Caco-2 (cell line): ENCODE results near the gene JAG2. TPM values are rescaled to one million over a fixed set of nuclear protein-coding genes. Genes with fewer than 3 reads are reported as not detected.

ENCODE experiments used
- BruUV-seq: library from RNA; stranded (reverse); fragments of 400-500 nt; replicated peaks from 2 replicates; lab custom pipeline; 2021; lab: Mats Ljungman, UMichigan
- CTCF ChIA-PET: fragments of 300-600 bp; sonication (Branson Sonifier 250); formaldehyde crosslinking; loops from one replicate; lab custom pipeline; 2022; ENCODE audit warnings: antibody characterized with exemption; lab: Charles Lee
- POLR2A ChIA-PET: fragments of 300-600 bp; sonication (Branson Sonifier 250); formaldehyde crosslinking; loops from one replicate; lab custom pipeline; 2022; ENCODE audit warnings: antibody characterized with exemption; lab: Charles Lee
- DNase-seq, 2 experiments: peaks; one replicate each; pipeline versions ENCODE4 v3.0.0 to v3.0.0-alpha.2; 2020 to 2022
- H3K27me3 ChIP-seq: replicated peaks from 2 replicates; pipeline ENCODE4 v1.6.0; 2011; ENCODE audit warnings: low read length; ENCODE audit not compliant: control insufficient read depth, insufficient read depth
- H3K36me3 ChIP-seq: 2 replicates; pipeline ENCODE4 v1.5.1; 2011; ENCODE audit warnings: low read length; ENCODE audit not compliant: control insufficient read depth, insufficient read depth
- H3K4me1 ChIP-seq: fragments of 250-450 bp; sonication (Bioruptor Pico); 2 replicates; pipeline ENCODE4 v1.5.1; 2020; ENCODE audit warnings: mild to moderate bottlenecking
- H3K4me3 ChIP-seq: 2 replicates; pipeline ENCODE4 v1.5.1; 2011; ENCODE audit warnings: low read depth, mild to moderate bottlenecking, control low read depth, low read length
- H3K9me3 ChIP-seq: fragments of 250-450 bp; sonication (Bioruptor Pico); 2 replicates; pipeline ENCODE4 v1.5.1; 2020; ENCODE audit warnings: mild to moderate bottlenecking, moderate library complexity
- H3K27ac Mint-ChIP-seq: one replicate; pipeline ENCODE4 v1.8.0; 2022; ENCODE audit warnings: mixed read lengths; ENCODE audit not compliant: unreplicated experiment
- H3K27me3 Mint-ChIP-seq: one replicate; pipeline ENCODE4 v1.8.0; 2022; ENCODE audit warnings: mixed read lengths; ENCODE audit not compliant: insufficient read depth, unreplicated experiment
- H3K36me3 Mint-ChIP-seq: one replicate; pipeline ENCODE4 v1.8.0; 2022; ENCODE audit warnings: mild to moderate bottlenecking, mixed read lengths; ENCODE audit not compliant: insufficient read depth, unreplicated experiment
- H3K4me1 Mint-ChIP-seq: one replicate; pipeline ENCODE4 v1.8.0; 2022; ENCODE audit warnings: low read depth, mixed read lengths; ENCODE audit not compliant: unreplicated experiment
- H3K4me3 Mint-ChIP-seq: one replicate; pipeline ENCODE4 v1.8.0; 2022; ENCODE audit warnings: mild to moderate bottlenecking, moderate library complexity, mixed read lengths; ENCODE audit not compliant: unreplicated experiment
- H3K9me3 Mint-ChIP-seq: one replicate; pipeline ENCODE4 v1.8.0; 2022; ENCODE audit warnings: mixed read lengths; ENCODE audit not compliant: unreplicated experiment
- intact Hi-C: fragments of 100-400 bp; cut with micrococcal nuclease; formaldehyde crosslinking; loops from one replicate; pipeline ENCODE4 v1.10.0; 2022; ENCODE audit not compliant: unreplicated experiment
- total RNA-seq: library from RNA; stranded (reverse); gene quantifications from 2 replicates; pipeline ENCODE4 v1.2.3, GENCODE V29; 2022
- TF ChIP-seq, protein P1 (sequence below), 2 experiments: fragments of 200-600 bp in 1 of 2; IDR thresholded peaks; 1 replicate in 1 of 2; 2 replicates in 1 of 2; pipeline versions ENCODE4 v1.5.1 to v1.8.0; 2011 to 2022; ENCODE audit warnings: antibody characterized with exemption in 1 of 2, control low read depth in 1 of 2, inconsistent platforms in 1 of 2, low read depth in 1 of 2, low read length in 1 of 2, mild to moderate bottlenecking in 1 of 2, moderate library complexity in 1 of 2; ENCODE audit not compliant: insufficient read depth in 1 of 2, severe bottlenecking in 1 of 2, unreplicated experiment in 1 of 2

JAG2 gene
- total RNA-seq, 1 experiment from 2014 or later, result 43.0 TPM

DNA sequence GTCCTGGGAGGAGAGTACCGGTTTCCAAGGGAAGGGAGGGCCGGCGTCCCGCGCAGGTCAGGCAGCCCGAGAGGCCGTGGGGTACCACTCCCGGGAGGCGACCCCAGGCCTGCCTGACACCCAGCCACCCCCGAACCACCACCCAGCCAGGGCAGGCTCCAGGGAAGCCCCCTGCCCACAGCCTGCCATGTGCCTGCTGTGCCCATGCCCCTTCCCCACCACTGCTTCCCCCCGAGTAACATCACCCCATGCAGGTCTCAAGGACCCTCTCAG is 10.2 kb upstream of the JAG2 start:
- intact Hi-C loops, result no loop called here
- Histone ChIP-seq H3K4me3 (no peak overlapping the region; the same call in 1 of the 2 replicates), H3K9me3 (no peaks in the 10 kb centered on the region), H3K4me1 (peaks cover 9% of the 10 kb centered on the region; the same call in 1 of the 2 replicates), H3K36me3 (no peaks in the 10 kb centered on the region; the same call in 1 of the 2 replicates), H3K27me3 (no peaks in the 10 kb centered on the region)
- no TSS peak for BruUV-seq
- H3K9me3 Mint-ChIP-seq, result no peaks in the 10 kb centered on the region
- H3K27ac Mint-ChIP-seq, result no peak overlapping the region
- TF ChIP-seq, protein P1, sequence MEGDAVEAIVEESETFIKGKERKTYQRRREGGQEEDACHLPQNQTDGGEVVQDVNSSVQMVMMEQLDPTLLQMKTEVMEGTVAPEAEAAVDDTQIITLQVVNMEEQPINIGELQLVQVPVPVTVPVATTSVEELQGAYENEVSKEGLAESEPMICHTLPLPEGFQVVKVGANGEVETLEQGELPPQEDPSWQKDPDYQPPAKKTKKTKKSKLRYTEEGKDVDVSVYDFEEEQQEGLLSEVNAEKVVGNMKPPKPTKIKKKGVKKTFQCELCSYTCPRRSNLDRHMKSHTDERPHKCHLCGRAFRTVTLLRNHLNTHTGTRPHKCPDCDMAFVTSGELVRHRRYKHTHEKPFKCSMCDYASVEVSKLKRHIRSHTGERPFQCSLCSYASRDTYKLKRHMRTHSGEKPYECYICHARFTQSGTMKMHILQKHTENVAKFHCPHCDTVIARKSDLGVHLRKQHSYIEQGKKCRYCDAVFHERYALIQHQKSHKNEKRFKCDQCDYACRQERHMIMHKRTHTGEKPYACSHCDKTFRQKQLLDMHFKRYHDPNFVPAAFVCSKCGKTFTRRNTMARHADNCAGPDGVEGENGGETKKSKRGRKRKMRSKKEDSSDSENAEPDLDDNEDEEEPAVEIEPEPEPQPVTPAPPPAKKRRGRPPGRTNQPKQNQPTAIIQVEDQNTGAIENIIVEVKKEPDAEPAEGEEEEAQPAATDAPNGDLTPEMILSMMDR (IDR thresholded peaks at IDR 0.05; ENCODE audit: insufficient read depth in 1 of 2, low read depth in 1 of 2, low read length in 1 of 2, severe bottlenecking in 1 of 2, unreplicated experiment in 1 of 2), result no peak
- no peaks in the 10 kb centered on the region for H3K36me3 Mint-ChIP-seq
- POLR2A ChIA-PET, result no interaction called here
- no peak for DNase-seq
- H3K4me3 Mint-ChIP-seq, result peak overlapping the region; percentile 29
- peaks cover 3% of the 10 kb centered on the region for H3K27me3 Mint-ChIP-seq
- no peaks in the 10 kb centered on the region for H3K4me1 Mint-ChIP-seq
- CTCF ChIA-PET, result no interaction called here

DNA sequence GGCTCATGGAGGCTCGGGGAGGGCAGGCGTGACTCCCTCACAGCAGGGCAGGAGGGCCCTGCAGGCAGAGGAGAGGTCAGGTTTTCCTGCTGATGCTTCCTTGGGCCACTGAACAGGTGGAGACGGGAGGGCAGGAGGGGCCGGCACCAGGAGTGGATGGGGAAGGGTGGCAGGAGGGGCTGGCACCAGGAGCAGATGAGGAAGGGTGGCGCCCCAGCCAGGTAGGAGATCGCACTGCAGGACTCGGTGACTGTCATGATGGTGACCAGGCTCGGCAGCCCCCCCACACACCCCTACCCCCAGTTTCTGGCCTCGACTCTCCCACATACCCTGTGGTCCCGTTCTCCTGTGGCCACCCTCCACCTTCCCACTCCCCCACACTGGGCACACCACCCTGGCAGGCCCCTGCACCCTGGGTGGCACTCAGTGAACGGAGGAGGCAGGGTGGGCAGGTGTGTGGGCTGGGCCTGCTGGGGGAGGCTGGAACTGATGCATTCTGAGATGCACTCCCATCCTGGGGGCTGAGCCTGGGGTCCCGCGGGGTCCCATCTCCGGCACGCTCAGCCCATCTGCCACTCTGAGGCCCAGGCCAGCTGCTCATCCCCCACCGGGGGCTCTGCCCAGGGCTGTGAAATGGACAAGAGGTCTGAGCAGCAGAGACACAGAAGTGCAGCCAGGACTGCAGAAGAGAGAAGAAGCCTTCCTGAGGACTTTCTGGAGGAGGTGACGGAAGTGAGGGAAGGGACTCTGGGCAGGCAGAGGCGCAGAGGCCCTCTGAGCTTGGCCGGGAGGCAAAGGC is 9.7 kb upstream of the JAG2 start:
- H3K27me3 Mint-ChIP-seq, result no peaks in the 10 kb centered on the region
- peak overlapping the region; percentile 29 for H3K4me3 Mint-ChIP-seq
- no peaks in the 10 kb centered on the region for H3K27me3 ChIP-seq
- TF ChIP-seq, protein P1 (IDR thresholded peaks at IDR 0.05; ENCODE audit: insufficient read depth in 1 of 2, low read depth in 1 of 2, low read length in 1 of 2, severe bottlenecking in 1 of 2, unreplicated experiment in 1 of 2), result no peak
- BruUV-seq, result no TSS peak
- no peaks in the 10 kb centered on the region for H3K4me1 Mint-ChIP-seq
- ChIA-PET CTCF (no interaction called here), POLR2A (no interaction called here)
- H3K9me3 Mint-ChIP-seq, result no peaks in the 10 kb centered on the region
- no peaks in the 10 kb centered on the region; the same call in 1 of the 2 replicates for H3K36me3 ChIP-seq
- H3K36me3 Mint-ChIP-seq, result no peaks in the 10 kb centered on the region
- no peaks in the 10 kb centered on the region for H3K9me3 ChIP-seq
- H3K4me1 ChIP-seq, result peaks cover 9% of the 10 kb centered on the region; the same call in 1 of the 2 replicates
- no peak for DNase-seq
- no peak overlapping the region; the same call in 1 of the 2 replicates for H3K4me3 ChIP-seq
- no peak overlapping the region for H3K27ac Mint-ChIP-seq
- intact Hi-C loops, result no loop called here

DNA sequence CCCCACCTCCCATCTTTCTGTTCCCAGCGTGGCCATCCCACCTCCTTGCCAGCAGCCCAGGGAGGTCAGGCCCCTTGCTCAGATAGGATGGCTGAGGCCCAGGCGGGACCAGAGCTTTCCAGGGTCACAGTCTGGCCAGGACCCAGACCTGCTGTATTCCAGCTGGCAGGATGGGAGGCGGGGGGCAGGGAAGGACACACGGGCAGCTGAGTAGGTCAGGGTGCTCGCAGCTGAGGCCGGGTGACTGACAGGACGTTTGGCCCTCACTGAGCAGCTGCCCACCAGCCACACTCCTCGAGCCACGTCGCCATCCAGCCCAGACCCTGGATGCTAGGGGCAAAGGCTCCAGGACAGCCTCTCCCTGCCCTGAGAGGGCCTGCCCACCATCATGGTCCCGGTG is 8.5 kb upstream of the JAG2 start:
- intact Hi-C loops, result no loop called here
- no peaks in the 10 kb centered on the region; the same call in 1 of the 2 replicates for H3K36me3 ChIP-seq
- BruUV-seq, result no TSS peak
- H3K27me3 ChIP-seq, result no peaks in the 10 kb centered on the region
- no peaks in the 10 kb centered on the region for H3K9me3 ChIP-seq
- H3K4me3 ChIP-seq, result no peak overlapping the region
- POLR2A ChIA-PET, result interaction anchor here (0.6 kb wide), 1 partner anchor 235 kb away, joined by 9 read pairs; no protein-coding TSS in a partner anchor
- Mint-ChIP-seq H3K4me1 (no peaks in the 10 kb centered on the region), H3K36me3 (no peaks in the 10 kb centered on the region), H3K27me3 (no peaks in the 10 kb centered on the region), H3K27ac (no peak overlapping the region), H3K9me3 (no peaks in the 10 kb centered on the region), H3K4me3 (no peak overlapping the region)
- peaks cover 9% of the 10 kb centered on the region; the same call in 1 of the 2 replicates for H3K4me1 ChIP-seq
- CTCF ChIA-PET, result no interaction called here
- TF ChIP-seq, protein P1 (IDR thresholded peaks at IDR 0.05; ENCODE audit: insufficient read depth in 1 of 2, low read depth in 1 of 2, low read length in 1 of 2, severe bottlenecking in 1 of 2, unreplicated experiment in 1 of 2), result no peak
- DNase-seq, result no peak
